Uterus (tissue), 4 donors: ENCODE measurements around the gene ACSM5. TPM values are rescaled to one million over a fixed set of nuclear protein-coding genes. Genes with fewer than 3 reads are reported as not detected.
"Not testable (repeated sequence)": the region's sequence is repeated elsewhere in the genome, so short reads cannot be mapped to it uniquely, and the experiment has no call there.

Source experiments
- DNase-seq, 2 donors: peaks; one replicate each; pipeline ENCODE4 v3.0.0-alpha.2; 2019 to 2020
- H3K27ac ChIP-seq, 2 donors: fragments of 200-600 bp; sonication (generic); 1 replicate in 1 of 2; 2 replicates in 1 of 2; pipeline ENCODE4 v1.5.1; 2016 to 2018
- H3K27me3 ChIP-seq, 2 donors: fragments of 200-600 bp; sonication (generic); one replicate each; pipeline ENCODE4 v1.5.1; 2018 to 2019; ENCODE audit warnings: control low read depth in 1 of 2
- H3K36me3 ChIP-seq, 2 donors: fragments of 200-600 bp; sonication (generic); one replicate each; pipeline ENCODE4 v1.5.1; 2019; ENCODE audit warnings: control low read depth in 1 of 2
- H3K4me1 ChIP-seq, 2 donors: fragments of 200-600 bp; sonication (generic); one replicate each; pipeline ENCODE4 v1.5.1; 2018 to 2019; ENCODE audit warnings: control low read depth in 1 of 2
- H3K4me3 ChIP-seq, 2 donors: fragments of 200-600 bp; sonication (generic); 1 replicate in 1 of 2; 2 replicates in 1 of 2; pipeline ENCODE4 v1.5.1; 2018 to 2019; ENCODE audit warnings: mild to moderate bottlenecking in 1 of 2
- H3K9me3 ChIP-seq, 2 donors: fragments of 200-600 bp; sonication (generic); one replicate each; pipeline ENCODE4 v1.5.1; 2019; ENCODE audit warnings: control low read depth in 1 of 2
- CTCF ChIP-seq, 4 experiments: fragments of 200-600 bp in 2 of 4; fragments of 450-650 bp in 2 of 4; sonication (generic) in 2 of 4; IDR thresholded peaks; one replicate each; pipeline ENCODE4 v1.5.1; 2016 to 2019; ENCODE audit warnings: antibody characterized with exemption in 4 of 4, mild to moderate bottlenecking in 2 of 4, moderate library complexity in 1 of 4
- POLR2A ChIP-seq, 2 donors: fragments of 450-650 bp; IDR thresholded peaks; one replicate each; pipeline ENCODE4 v1.6.1; 2016; ENCODE audit warnings: antibody characterized with exemption in 2 of 2, mild to moderate bottlenecking in 1 of 2, moderate library complexity in 1 of 2
- intact Hi-C: fragments of 100-400 bp; cut with DNase I; formaldehyde crosslinking; loops from one replicate; pipeline ENCODE4 v1.15.1; 2023; ENCODE audit warnings: low total_unique reads
- total RNA-seq, 4 donors: library from RNA; depleted of rRNA in 3 of 4; stranded (reverse); fragments of >200 nt in 3 of 4; gene quantifications; one replicate each; pipeline versions ENCODE4 v1.1.0 to v1.2.4, GENCODE V29; 2014 to 2023
- donor health status: DM: yes; HTN: yes; CAD: no.

ACSM5 gene
- total RNA-seq, 4 donors from 2014 or later, result 0.51 to 2.0 TPM; not detected in 2

- TF ChIP-seq CTCF (IDR thresholded peaks at IDR 0.05), result no peak
- TF ChIP-seq POLR2A (IDR thresholded peaks at IDR 0.05), result no peak
- intact Hi-C loops, result no loop called here
Observed at GRCh38 chr16:20441191-20441590, 31.9 kb downstream of the ACSM5 start.

GRCh38 chr16:20441859-20442258 is 32.5 kb downstream of the ACSM5 start:
- DNase-seq, H3K27me3 ChIP-seq, intact Hi-C loops, H3K4me1 ChIP-seq, H3K36me3 ChIP-seq, H3K9me3 ChIP-seq, H3K4me3 ChIP-seq: not testable (repeated sequence)
- peak overlapping the region in 1 of 2 donors; percentile 71 for H3K27ac ChIP-seq

More at GRCh38 chr16:20441191-20441590, 31.9 kb downstream of the ACSM5 start:
- Histone ChIP-seq H3K36me3 (no peaks in the 10 kb centered on the region), H3K27ac (peak overlapping the region; percentile 78 to 95), H3K4me1 (no peaks in the 10 kb centered on the region), H3K4me3 (no peak overlapping the region), H3K9me3 (no peaks in the 10 kb centered on the region), H3K27me3 (no peaks in the 10 kb centered on the region)
- peak; percentile 45 to 69 for DNase-seq

- H3K27me3 ChIP-seq, H3K4me3 ChIP-seq, H3K9me3 ChIP-seq, H3K4me1 ChIP-seq, H3K27ac ChIP-seq, intact Hi-C loops, DNase-seq, H3K36me3 ChIP-seq: not testable (repeated sequence)
Observed at GRCh38 chr16:20446652-20447393, 37.5 kb downstream of the ACSM5 start.

DNA sequence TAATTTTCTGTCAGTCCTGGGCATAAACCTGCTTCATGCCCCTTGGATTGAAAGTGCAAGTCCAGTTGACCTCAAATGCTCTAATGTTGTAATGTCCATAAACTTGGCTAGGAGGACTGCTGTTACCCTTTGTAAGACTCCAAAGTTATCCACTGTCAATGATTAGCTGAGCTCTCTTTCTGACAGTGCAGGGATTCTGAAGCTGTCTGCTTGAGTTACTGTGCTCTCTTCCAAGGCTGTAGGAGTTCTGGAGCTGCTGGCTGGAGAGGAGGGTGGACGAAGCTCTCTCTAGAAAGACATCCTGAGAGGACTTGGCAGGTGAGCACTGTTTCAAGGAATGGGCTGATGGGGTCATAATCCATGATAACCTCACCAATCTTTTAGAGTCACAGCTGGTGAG is 42.0 kb downstream of the ACSM5 start, which contains the start of gene ACSM2A:
Gene ACSM2A, plus strand, starts transcription at position 158 of the 400 bp plus-strand sequence. CDS start 8,594 bp downstream, outside the sequence.
- H3K9me3 ChIP-seq, H3K27me3 ChIP-seq, intact Hi-C loops, H3K27ac ChIP-seq, H3K36me3 ChIP-seq, H3K4me3 ChIP-seq, DNase-seq, H3K4me1 ChIP-seq: not testable (repeated sequence)

GRCh38 chr16:20453633-20454032 is 44.3 kb downstream of the ACSM5 start:
- H3K36me3 ChIP-seq, DNase-seq, H3K4me1 ChIP-seq, intact Hi-C loops, H3K27ac ChIP-seq, H3K4me3 ChIP-seq, H3K27me3 ChIP-seq, H3K9me3 ChIP-seq: not testable (repeated sequence)

- H3K4me3 ChIP-seq, DNase-seq, intact Hi-C loops, H3K27ac ChIP-seq, H3K9me3 ChIP-seq, H3K36me3 ChIP-seq, H3K4me1 ChIP-seq, H3K27me3 ChIP-seq: not testable (repeated sequence)
Observed at GRCh38 chr16:20459227-20459626, 49.9 kb downstream of the ACSM5 start.

GRCh38 chr16:20460313-20460712 is 51.0 kb downstream of the ACSM5 start:
- H3K27ac ChIP-seq, DNase-seq, H3K27me3 ChIP-seq, H3K4me1 ChIP-seq, H3K4me3 ChIP-seq, H3K9me3 ChIP-seq, H3K36me3 ChIP-seq, intact Hi-C loops: not testable (repeated sequence)

DNA sequence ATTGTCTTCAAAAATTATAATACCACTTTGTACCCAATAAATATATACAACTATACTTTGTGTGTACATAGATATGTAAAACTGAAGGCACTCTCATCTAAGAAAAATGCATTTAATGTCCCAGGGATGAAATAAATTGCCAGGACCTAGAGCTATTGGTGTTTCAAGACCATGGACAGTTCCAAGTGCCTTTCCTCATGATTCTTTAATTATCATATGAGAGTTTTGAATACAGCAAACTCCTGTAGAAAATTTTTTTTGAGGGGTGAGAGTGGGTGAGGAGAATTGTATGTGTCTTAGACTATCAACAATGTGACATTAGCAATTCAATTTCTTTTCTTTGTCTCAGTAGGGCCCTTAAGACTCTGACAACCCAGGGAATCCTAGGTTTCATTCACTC is 59.6 kb downstream of the ACSM5 start:
- H3K27ac ChIP-seq, DNase-seq, H3K4me1 ChIP-seq, intact Hi-C loops, H3K9me3 ChIP-seq, H3K4me3 ChIP-seq, H3K36me3 ChIP-seq, H3K27me3 ChIP-seq: not testable (repeated sequence)

DNA sequence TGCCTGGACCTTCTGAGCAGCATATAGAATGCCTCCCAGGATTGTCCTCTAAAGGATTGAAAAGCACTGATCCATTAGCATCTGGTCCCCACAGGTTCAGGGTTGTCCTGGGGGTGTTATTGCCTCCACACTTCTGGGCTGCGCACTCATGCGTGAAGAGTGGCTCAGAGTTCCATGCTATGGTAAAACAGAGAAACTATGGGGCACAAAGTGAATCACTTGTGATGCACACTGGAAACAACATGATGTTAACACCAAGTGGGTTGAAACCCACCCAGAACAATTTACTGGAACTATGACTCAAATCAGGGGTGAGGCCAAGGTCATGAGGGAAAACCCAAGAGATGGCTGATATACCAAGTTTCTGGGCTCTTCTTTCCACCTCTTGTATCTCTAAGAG is 60.6 kb downstream of the ACSM5 start:
- DNase-seq, H3K36me3 ChIP-seq: not testable (repeated sequence)

DNA sequence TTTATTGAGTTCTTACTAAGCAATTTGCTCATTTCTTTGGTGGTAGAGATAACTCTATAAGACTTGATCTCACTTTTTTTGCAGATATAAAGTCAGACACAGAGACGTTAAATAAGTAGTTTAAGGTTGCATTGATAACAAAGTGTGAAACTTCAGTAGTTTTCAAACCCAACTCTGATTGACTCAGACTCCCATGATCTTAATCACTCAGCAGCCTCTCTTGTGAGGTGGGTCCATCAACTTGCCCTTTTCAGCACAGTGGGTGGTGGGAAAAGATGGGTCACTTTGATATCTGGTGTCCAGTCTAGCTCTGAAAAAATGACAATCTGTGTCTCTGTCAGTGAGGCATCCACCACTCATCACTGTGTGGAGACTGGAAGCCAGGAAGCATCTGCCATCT is 61.4 kb downstream of the ACSM5 start:
- H3K4me1 ChIP-seq, H3K27me3 ChIP-seq, H3K9me3 ChIP-seq, H3K27ac ChIP-seq, H3K4me3 ChIP-seq, H3K36me3 ChIP-seq, DNase-seq, intact Hi-C loops: not testable (repeated sequence)

More for the DNA sequence above, 60.6 kb downstream of the ACSM5 start:
- intact Hi-C loops, H3K4me3 ChIP-seq, H3K27me3 ChIP-seq, H3K9me3 ChIP-seq, H3K4me1 ChIP-seq, H3K27ac ChIP-seq: not testable (repeated sequence)

GRCh38 chr16:20477188-20477744 is 67.9 kb downstream of the ACSM5 start:
- DNase-seq, H3K9me3 ChIP-seq, intact Hi-C loops, H3K36me3 ChIP-seq, H3K27me3 ChIP-seq, H3K4me1 ChIP-seq, H3K27ac ChIP-seq, H3K4me3 ChIP-seq: not testable (repeated sequence)

- H3K27me3 ChIP-seq, H3K36me3 ChIP-seq, H3K4me3 ChIP-seq, H3K9me3 ChIP-seq, H3K4me1 ChIP-seq, DNase-seq, H3K27ac ChIP-seq, intact Hi-C loops: not testable (repeated sequence)
Observed at GRCh38 chr16:20483989-20484388, 74.7 kb downstream of the ACSM5 start.
